Measurements from ENCODE around the gene KLHL15.
"Not testable (repeated sequence)": the region's sequence is repeated elsewhere in the genome, so short reads cannot be mapped to it uniquely, and the experiment has no call there.

The KLHL15 gene

GRCh38 chrX:23981711-23982110 lies 45.3 kb downstream of the KLHL15 start:
- Histone ChIP-seq H3K27me3 (ENCODE audit: insufficient read depth, low read depth) (no peaks in the 10 kb centered on the region), H3K4me2 (no peak overlapping the region), H3K4me3 (IDR thresholded peaks at IDR 0.05; ENCODE audit: insufficient read depth, low read depth, low read length) (no peak overlapping the region), H2AFZ (ENCODE audit: low read depth) (no peak overlapping the region), H4K20me1 (ENCODE audit: insufficient read depth) (no peaks in the 10 kb centered on the region), H3K9ac (no peak overlapping the region), H3K79me2 (ENCODE audit: insufficient read depth, low read depth) (no peaks in the 10 kb centered on the region), H3K27ac (no peak overlapping the region), H3K4me1 (ENCODE audit: low read depth, poor library complexity, severe bottlenecking) (no peaks in the 10 kb centered on the region), H3K36me3 (ENCODE audit: insufficient read depth) (no peaks in the 10 kb centered on the region)
- no peak for TF ChIP-seq CTCF (conservative IDR thresholded peaks at IDR 0.05; ENCODE audit: low read depth, low read length)

DNA sequence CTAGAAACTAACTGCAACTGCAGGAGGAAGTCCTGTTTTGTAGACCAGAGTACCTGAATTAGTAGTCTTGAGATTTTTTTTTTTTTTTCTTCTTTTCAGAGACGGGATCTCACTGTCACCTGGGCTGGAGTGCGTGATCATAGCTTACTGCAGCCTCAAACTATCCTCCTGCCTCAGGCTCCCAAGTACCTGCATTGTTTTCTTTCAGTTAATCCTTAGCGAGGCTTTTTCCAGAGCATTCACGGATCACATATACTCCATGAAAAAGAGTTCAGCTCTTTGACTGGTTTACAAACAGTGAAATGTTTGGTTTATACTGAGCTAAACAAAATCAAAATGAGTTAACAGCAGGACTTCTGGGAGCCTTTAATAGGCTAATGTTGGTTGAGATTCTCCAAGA lies 45.8 kb downstream of the KLHL15 start:
- no peak overlapping the region for H3K9ac ChIP-seq
- H3K4me1 ChIP-seq (ENCODE audit: low read depth, poor library complexity, severe bottlenecking), result no peaks in the 10 kb centered on the region
- no peaks in the 10 kb centered on the region for H4K20me1 ChIP-seq (ENCODE audit: insufficient read depth)
- H3K36me3 ChIP-seq (ENCODE audit: insufficient read depth), result no peaks in the 10 kb centered on the region
- H2AFZ ChIP-seq (ENCODE audit: low read depth), result no peak overlapping the region
- H3K27me3 ChIP-seq (ENCODE audit: insufficient read depth, low read depth), result no peaks in the 10 kb centered on the region
- H3K4me3 ChIP-seq (IDR thresholded peaks at IDR 0.05; ENCODE audit: insufficient read depth, low read depth, low read length), result no peak overlapping the region
- no peaks in the 10 kb centered on the region for H3K79me2 ChIP-seq (ENCODE audit: insufficient read depth, low read depth)
- H3K27ac ChIP-seq, result no peak overlapping the region
- no peak for TF ChIP-seq CTCF (conservative IDR thresholded peaks at IDR 0.05; ENCODE audit: low read depth, low read length)
- H3K4me2 ChIP-seq, result no peak overlapping the region

DNA sequence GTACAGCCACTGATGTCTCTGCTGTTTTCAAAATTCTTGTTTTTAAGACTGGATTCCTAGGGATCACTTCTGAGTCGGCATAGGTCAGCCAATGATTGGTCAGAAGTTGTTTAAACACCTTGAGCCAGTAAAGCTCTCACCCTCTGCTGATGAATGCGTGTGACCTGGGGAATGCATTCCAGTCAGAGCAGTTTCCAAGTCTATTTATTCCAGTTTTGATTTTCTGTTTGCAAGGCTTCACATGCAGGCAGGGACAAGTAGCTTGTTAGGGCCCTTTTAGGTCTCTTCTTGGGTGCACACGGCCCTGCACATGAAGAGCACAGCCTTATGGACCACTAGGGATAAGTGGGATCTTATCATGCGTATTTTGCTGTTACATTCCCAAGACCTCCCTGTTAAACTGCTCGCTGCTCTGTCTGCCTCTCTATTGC lies 47.0 kb downstream of the KLHL15 start:
- no peak overlapping the region for H3K9ac ChIP-seq
- H2AFZ ChIP-seq (ENCODE audit: low read depth), result no peak overlapping the region
- no peaks in the 10 kb centered on the region for H3K4me1 ChIP-seq (ENCODE audit: low read depth, poor library complexity, severe bottlenecking)
- no peaks in the 10 kb centered on the region for H3K27me3 ChIP-seq (ENCODE audit: insufficient read depth, low read depth)
- H4K20me1 ChIP-seq (ENCODE audit: insufficient read depth), result no peaks in the 10 kb centered on the region
- H3K79me2 ChIP-seq (ENCODE audit: insufficient read depth, low read depth), result no peaks in the 10 kb centered on the region
- no peaks in the 10 kb centered on the region for H3K36me3 ChIP-seq (ENCODE audit: insufficient read depth)
- no peak for TF ChIP-seq CTCF (conservative IDR thresholded peaks at IDR 0.05; ENCODE audit: low read depth, low read length)
- no peak overlapping the region for H3K27ac ChIP-seq
- H3K4me2 ChIP-seq, result no peak overlapping the region
- no peak overlapping the region for H3K4me3 ChIP-seq (IDR thresholded peaks at IDR 0.05; ENCODE audit: insufficient read depth, low read depth, low read length)

DNA sequence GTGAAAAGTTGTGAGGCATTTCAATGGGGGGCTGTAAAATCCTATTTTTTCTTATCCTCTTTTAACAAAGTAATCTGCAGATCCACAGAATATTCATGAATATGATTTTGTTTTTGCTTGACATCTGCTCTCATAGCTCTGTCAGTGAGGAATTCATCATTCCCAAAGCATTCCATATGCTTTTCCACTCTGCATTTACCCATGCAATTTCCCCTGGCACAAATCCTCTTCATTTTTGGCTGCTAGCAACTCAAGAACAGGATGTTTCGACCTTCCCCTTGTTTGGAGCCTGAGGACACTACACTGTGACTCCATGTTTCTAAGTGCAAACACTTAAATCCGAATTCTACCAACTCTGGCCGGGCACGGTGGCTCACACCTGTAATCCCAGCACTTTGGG lies 48.5 kb downstream of the KLHL15 start:
- TF ChIP-seq CTCF (conservative IDR thresholded peaks at IDR 0.05; ENCODE audit: low read depth, low read length), result no peak
- no peaks in the 10 kb centered on the region for H3K27me3 ChIP-seq (ENCODE audit: insufficient read depth, low read depth)
- H3K79me2 ChIP-seq (ENCODE audit: insufficient read depth, low read depth), result no peaks in the 10 kb centered on the region
- H3K4me2 ChIP-seq, result no peak overlapping the region
- H3K4me3 ChIP-seq (IDR thresholded peaks at IDR 0.05; ENCODE audit: insufficient read depth, low read depth, low read length), result no peak overlapping the region
- no peaks in the 10 kb centered on the region for H4K20me1 ChIP-seq (ENCODE audit: insufficient read depth)
- no peak overlapping the region for H3K27ac ChIP-seq
- H2AFZ ChIP-seq (ENCODE audit: low read depth), result no peak overlapping the region
- no peak overlapping the region for H3K9ac ChIP-seq
- no peaks in the 10 kb centered on the region for H3K4me1 ChIP-seq (ENCODE audit: low read depth, poor library complexity, severe bottlenecking)
- no peaks in the 10 kb centered on the region for H3K36me3 ChIP-seq (ENCODE audit: insufficient read depth)

- not testable (repeated sequence) for H3K9ac ChIP-seq; H3K27me3 ChIP-seq (ENCODE audit: insufficient read depth, low read depth); H3K79me2 ChIP-seq (ENCODE audit: insufficient read depth, low read depth); H4K20me1 ChIP-seq (ENCODE audit: insufficient read depth); H3K4me3 ChIP-seq (IDR thresholded peaks at IDR 0.05; ENCODE audit: insufficient read depth, low read depth, low read length); H3K4me1 ChIP-seq (ENCODE audit: low read depth, poor library complexity, severe bottlenecking); H2AFZ ChIP-seq (ENCODE audit: low read depth); H3K4me2 ChIP-seq; H3K27ac ChIP-seq; H3K36me3 ChIP-seq (ENCODE audit: insufficient read depth)
Measured at GRCh38 chrX:23965630-23966029, 61.4 kb downstream of the KLHL15 start.
